ENCODE results near the gene SLC35F2. TPM values are rescaled to one million over a fixed set of nuclear protein-coding genes. Genes with fewer than 3 reads are reported as not detected.

Gene SLC35F2
- total and polyA plus RNA-seq, 2 of the 4 experiments (the other 2 are of a cell fraction): 4.9 to 15.4 TPM

DNA sequence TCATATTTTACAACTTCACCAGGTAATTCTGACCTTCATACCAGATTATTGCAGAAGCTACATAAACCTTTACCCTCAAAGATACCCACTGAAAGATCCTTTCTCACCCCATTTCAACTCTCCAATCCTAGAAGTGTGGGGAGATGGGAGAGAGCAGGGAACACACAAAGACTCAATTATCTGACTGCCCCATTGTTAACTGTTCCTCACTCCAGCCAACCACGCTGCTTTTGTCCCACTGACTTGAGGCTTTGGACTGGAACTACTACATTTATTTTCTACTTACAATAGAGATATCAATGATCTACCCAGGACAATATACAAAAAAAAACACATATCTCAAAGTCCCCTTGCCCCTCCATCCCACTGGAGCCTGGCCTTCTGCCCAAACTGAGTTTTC is 102.0 kb downstream of the SLC35F2 start:
- Histone ChIP-seq H3K4me2 (ENCODE audit: low read depth, low read length) (no peak overlapping the region), H3K4ac (ENCODE audit: low read depth, low read length) (no peak overlapping the region), H2AK5ac (ENCODE audit: low read depth, low read length) (no peak overlapping the region), H4K20me1 (ENCODE audit: insufficient read depth, low read length) (no peaks in the 10 kb centered on the region), H2BK20ac (ENCODE audit: low read depth, low read length) (no peak overlapping the region), H3K27ac (ENCODE audit: insufficient read depth, low read length) (no peak overlapping the region), H2AFZ (replicated peaks; ENCODE audit: low read length, poor library complexity) (no peak overlapping the region), H4K8ac (ENCODE audit: low read depth in 2 of 2, low read length in 2 of 2) (no peak overlapping the region), H2BK15ac (ENCODE audit: low read depth, low read length) (no peak overlapping the region), H4K5ac (ENCODE audit: low read depth, low read length) (no peak overlapping the region), H3K36me3 (ENCODE audit: control insufficient read depth, insufficient read depth, low read length) (no peaks in the 10 kb centered on the region), H3K9me1 (ENCODE audit: insufficient read depth, low read length) (no peaks in the 10 kb centered on the region), H3K23ac (ENCODE audit: low read depth, low read length) (no peak overlapping the region), H4K91ac (ENCODE audit: insufficient read depth, low read depth, low read length) (no peak overlapping the region), H3K18ac (ENCODE audit: low read depth, low read length) (no peak overlapping the region), H3K9me3 (ENCODE audit: control insufficient read depth, insufficient read depth, low read length) (no peaks in the 10 kb centered on the region), H3K4me1 (ENCODE audit: control insufficient read depth, insufficient read depth, low read length) (no peaks in the 10 kb centered on the region), H3K56ac (ENCODE audit: extremely low read depth, insufficient read depth, low read length) (no peak overlapping the region), H3K14ac (replicated peaks; ENCODE audit: low read depth, low read length) (no peak overlapping the region), H2AK9ac (replicated peaks; ENCODE audit: low read depth, low read length, poor library complexity) (no peak overlapping the region), H3K9ac (ENCODE audit: low read depth, low read length) (no peak overlapping the region), H3K27me3 (ENCODE audit: control insufficient read depth, insufficient read depth, low read length) (no peaks in the 10 kb centered on the region; the same call in 1 of the 2 replicates), H2BK5ac (ENCODE audit: low read depth, low read length, poor library complexity, severe bottlenecking) (no peak overlapping the region), H2BK120ac (ENCODE audit: low read depth, low read length) (no peak overlapping the region), H3K4me3 (ENCODE audit: insufficient read depth, low read depth, low read length) (no peak overlapping the region), H3K79me1 (ENCODE audit: low read depth in 1 of 2, low read length in 2 of 2) (no peaks in the 10 kb centered on the region)
- dilution Hi-C loops (cut with HindIII; ENCODE audit: low sequenced_read_pairs, unreplicated experiment): no loop called here
- ChIA-PET POLR2A (ENCODE audit: unreplicated experiment) (no interaction called here), CTCF (interaction anchor here (0.7 to 1.4 kb wide), 3 partner anchors 14 to 301 kb away, joined by 3 to 5 read pairs (median 3); no protein-coding TSS in a partner anchor)
- TF ChIP-seq MXI1 (IDR thresholded peaks at IDR 0.05; ENCODE audit: borderline replicate concordance, low read depth, low read length) (no peak), BHLHE40 (IDR thresholded peaks at IDR 0.05; ENCODE audit: low read depth, low read length) (no peak), CHD1 (IDR thresholded peaks at IDR 0.05; ENCODE audit: low read depth, low read length) (no peak), SMC3 (IDR thresholded peaks at IDR 0.05; ENCODE audit: low read depth, low read length) (no peak), CEBPB (IDR thresholded peaks at IDR 0.05; ENCODE audit: low read depth, low read length) (no peak), MAZ (IDR thresholded peaks at IDR 0.05; ENCODE audit: borderline replicate concordance, low read depth, low read length) (no peak), NFE2L2 (IDR thresholded peaks at IDR 0.05; ENCODE audit: low read depth, low read length) (no peak), POLR2A (IDR thresholded peaks at IDR 0.05; ENCODE audit: low read depth, low read length) (no peak), FOS (IDR thresholded peaks at IDR 0.05; ENCODE audit: low read depth, low read length) (no peak), MAFK (IDR thresholded peaks at IDR 0.05; ENCODE audit: low read depth, low read length) (no peak), RAD21 (IDR thresholded peaks at IDR 0.05; ENCODE audit: low read length) (no peak), RFX5 (IDR thresholded peaks at IDR 0.05; ENCODE audit: low read depth, low read length) (no peak), RCOR1 (IDR thresholded peaks at IDR 0.05; ENCODE audit: insufficient replicate concordance, low read length) (no peak)
- TF ChIP-seq, protein P1, sequence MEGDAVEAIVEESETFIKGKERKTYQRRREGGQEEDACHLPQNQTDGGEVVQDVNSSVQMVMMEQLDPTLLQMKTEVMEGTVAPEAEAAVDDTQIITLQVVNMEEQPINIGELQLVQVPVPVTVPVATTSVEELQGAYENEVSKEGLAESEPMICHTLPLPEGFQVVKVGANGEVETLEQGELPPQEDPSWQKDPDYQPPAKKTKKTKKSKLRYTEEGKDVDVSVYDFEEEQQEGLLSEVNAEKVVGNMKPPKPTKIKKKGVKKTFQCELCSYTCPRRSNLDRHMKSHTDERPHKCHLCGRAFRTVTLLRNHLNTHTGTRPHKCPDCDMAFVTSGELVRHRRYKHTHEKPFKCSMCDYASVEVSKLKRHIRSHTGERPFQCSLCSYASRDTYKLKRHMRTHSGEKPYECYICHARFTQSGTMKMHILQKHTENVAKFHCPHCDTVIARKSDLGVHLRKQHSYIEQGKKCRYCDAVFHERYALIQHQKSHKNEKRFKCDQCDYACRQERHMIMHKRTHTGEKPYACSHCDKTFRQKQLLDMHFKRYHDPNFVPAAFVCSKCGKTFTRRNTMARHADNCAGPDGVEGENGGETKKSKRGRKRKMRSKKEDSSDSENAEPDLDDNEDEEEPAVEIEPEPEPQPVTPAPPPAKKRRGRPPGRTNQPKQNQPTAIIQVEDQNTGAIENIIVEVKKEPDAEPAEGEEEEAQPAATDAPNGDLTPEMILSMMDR (conservative IDR thresholded peaks at IDR 0.05; ENCODE audit: low read depth, low read length): no peak
- TF ChIP-seq, protein P2, sequence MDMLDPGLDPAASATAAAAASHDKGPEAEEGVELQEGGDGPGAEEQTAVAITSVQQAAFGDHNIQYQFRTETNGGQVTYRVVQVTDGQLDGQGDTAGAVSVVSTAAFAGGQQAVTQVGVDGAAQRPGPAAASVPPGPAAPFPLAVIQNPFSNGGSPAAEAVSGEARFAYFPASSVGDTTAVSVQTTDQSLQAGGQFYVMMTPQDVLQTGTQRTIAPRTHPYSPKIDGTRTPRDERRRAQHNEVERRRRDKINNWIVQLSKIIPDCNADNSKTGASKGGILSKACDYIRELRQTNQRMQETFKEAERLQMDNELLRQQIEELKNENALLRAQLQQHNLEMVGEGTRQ (IDR thresholded peaks at IDR 0.05; ENCODE audit: low read depth, low read length): no peak
- TF ChIP-seq, protein P3, sequence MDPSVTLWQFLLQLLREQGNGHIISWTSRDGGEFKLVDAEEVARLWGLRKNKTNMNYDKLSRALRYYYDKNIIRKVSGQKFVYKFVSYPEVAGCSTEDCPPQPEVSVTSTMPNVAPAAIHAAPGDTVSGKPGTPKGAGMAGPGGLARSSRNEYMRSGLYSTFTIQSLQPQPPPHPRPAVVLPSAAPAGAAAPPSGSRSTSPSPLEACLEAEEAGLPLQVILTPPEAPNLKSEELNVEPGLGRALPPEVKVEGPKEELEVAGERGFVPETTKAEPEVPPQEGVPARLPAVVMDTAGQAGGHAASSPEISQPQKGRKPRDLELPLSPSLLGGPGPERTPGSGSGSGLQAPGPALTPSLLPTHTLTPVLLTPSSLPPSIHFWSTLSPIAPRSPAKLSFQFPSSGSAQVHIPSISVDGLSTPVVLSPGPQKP (IDR thresholded peaks at IDR 0.05; ENCODE audit: borderline replicate concordance, low read depth, low read length): no peak
- DNase-seq (no peak), ATAC-seq (ENCODE audit: low read depth) (no peak)
- no TSS peak for BruUV-seq (replicated peaks)
- intact Hi-C loops (cut with micrococcal nuclease): no loop called here
- 60% methylated on average over 1 of the region's 1 CpG; no CpG with 5 or more reads in 1 of the 2 experiments for WGBS, 2 experiments (ENCODE audit: extremely low coverage in 2 of 2, insufficient read length in 1 of 2)
- in situ Hi-C loops (cut with MboI; ENCODE audit: low sequenced_read_pairs): no loop called here

Measured in IMR-90 (cell line).